NK-92 treated with Interleukin-12 subunit alpha and Interleukin-12 subunit beta, amount 100 ng/mL, for 24 hours (cell line): ENCODE data around the gene NOP14.

ENCODE experiments used
- DNase-seq: peaks from one replicate; lab custom pipeline; 2025; lab: John Stamatoyannopoulos, UW

NOP14 gene

GRCh38 chr4:2914256-2915126 is 48.7 kb downstream of the NOP14 start:
- no peak for DNase-seq

- no peak for DNase-seq
Measured at GRCh38 chr4:2913168-2913567, 50.0 kb downstream of the NOP14 start.

GRCh38 chr4:2911868-2912267 is 51.3 kb downstream of the NOP14 start:
- DNase-seq: no peak

GRCh38 chr4:2910409-2910808 is 52.8 kb downstream of the NOP14 start:
- DNase-seq: no peak

GRCh38 chr4:2909583-2909982 is 53.6 kb downstream of the NOP14 start:
- DNase-seq: no peak

- no peak for DNase-seq
Measured at GRCh38 chr4:2908686-2909085, 54.5 kb downstream of the NOP14 start.

GRCh38 chr4:2907706-2908293 is 55.4 kb downstream of the NOP14 start:
- no peak for DNase-seq

- no peak for DNase-seq
Measured at GRCh38 chr4:2907226-2907625, 56.0 kb downstream of the NOP14 start.

GRCh38 chr4:2906218-2906617 is 57.0 kb downstream of the NOP14 start:
- no peak for DNase-seq

- no peak for DNase-seq
Measured at GRCh38 chr4:2905544-2905943, 57.7 kb downstream of the NOP14 start.

GRCh38 chr4:2902126-2902525 is 61.1 kb downstream of the NOP14 start:
- DNase-seq: no peak

GRCh38 chr4:2901186-2901585 is 62.0 kb downstream of the NOP14 start:
- no peak for DNase-seq

GRCh38 chr4:2900741-2901140 is 62.5 kb downstream of the NOP14 start:
- DNase-seq: no peak

GRCh38 chr4:2898001-2898400 is 65.2 kb downstream of the NOP14 start:
- no peak for DNase-seq

GRCh38 chr4:2893772-2894171 is 69.4 kb downstream of the NOP14 start:
- DNase-seq: no peak

GRCh38 chr4:2891294-2891693 is 71.9 kb downstream of the NOP14 start:
- DNase-seq: no peak

GRCh38 chr4:2888886-2889285 is 74.3 kb downstream of the NOP14 start:
- DNase-seq: no peak
